Body of pancreas (tissue), 4 donors: ENCODE data around the gene HES7. TPM values are rescaled to one million over a fixed set of nuclear protein-coding genes. Genes with fewer than 3 reads are reported as not detected.

Experiments used
- ATAC-seq: fragments of 150-250 bp; one replicate; pipeline ENCODE4 v1.9.1; 2016
- DNase-seq, 4 donors: peaks; one replicate each; pipeline ENCODE4 v3.0.0-alpha.2; 2019
- H3K27ac ChIP-seq, 4 donors: fragments of 200-600 bp; sonication (generic); 1 replicate in 3 of 4; 2 replicates in 1 of 4; pipeline versions ENCODE4 v1.5.1 to v1.6.1; 2016 to 2019; ENCODE audit warnings: mild to moderate bottlenecking in 1 of 4, mixed read lengths in 1 of 4, moderate library complexity in 1 of 4
- H3K27me3 ChIP-seq, 2 donors: fragments of 200-600 bp; sonication (generic); one replicate each; pipeline ENCODE4 v1.6.0; 2016; ENCODE audit warnings: mild to moderate bottlenecking in 1 of 2
- H3K36me3 ChIP-seq, 2 donors: fragments of 200-600 bp; sonication (generic); replicated peaks in 1 of 2; 2 replicates each; pipeline ENCODE4 v1.5.1; 2016; ENCODE audit warnings: low read depth in 2 of 2; ENCODE audit not compliant: insufficient read depth in 1 of 2
- H3K4me1 ChIP-seq: fragments of 200-600 bp; sonication (generic); one replicate; pipeline ENCODE4 v1.6.0; 2016
- H3K4me3 ChIP-seq, 2 donors: fragments of 200-600 bp; sonication (generic); 1 replicate in 1 of 2; 2 replicates in 1 of 2; pipeline ENCODE4 v1.5.1; 2016 to 2019
- H3K9me3 ChIP-seq, 3 donors: fragments of 200-600 bp; sonication (generic); 1 replicate in 2 of 3; 2 replicates in 1 of 3; pipeline ENCODE4 v1.5.1; 2016
- CTCF ChIP-seq, 7 experiments: fragments of 450-650 bp in 4 of 7; fragments of 200-600 bp in 3 of 7; sonication (generic) in 3 of 7; IDR thresholded peaks; one replicate each; pipeline ENCODE4 v1.5.1; 2016 to 2019; ENCODE audit warnings: antibody characterized with exemption in 7 of 7
- POLR2A ChIP-seq, 3 donors: fragments of 450-650 bp; IDR thresholded peaks; one replicate each; pipeline ENCODE4 v1.6.1; 2016; ENCODE audit warnings: antibody characterized with exemption in 3 of 3, mild to moderate bottlenecking in 2 of 3
- WGBS, 2 donors: methylation state at CpG; one replicate each; pipeline ENCODE4 v1.1.5; 2017; 5-methylcytosine and 5-hydroxymethylcytosine counted together
- intact Hi-C: fragments of 100-400 bp; cut with DNase I; formaldehyde crosslinking; loops from one replicate; pipeline ENCODE4 v1.15.1; 2023
- total RNA-seq, 2 donors: library from RNA; depleted of rRNA; stranded (reverse); fragments of >200 nt; gene quantifications; one replicate each; pipeline ENCODE4 v1.1.0, GENCODE V29; 2016

HES7 gene
- total RNA-seq, 2 donors from 2014 or later: not detected

DNA sequence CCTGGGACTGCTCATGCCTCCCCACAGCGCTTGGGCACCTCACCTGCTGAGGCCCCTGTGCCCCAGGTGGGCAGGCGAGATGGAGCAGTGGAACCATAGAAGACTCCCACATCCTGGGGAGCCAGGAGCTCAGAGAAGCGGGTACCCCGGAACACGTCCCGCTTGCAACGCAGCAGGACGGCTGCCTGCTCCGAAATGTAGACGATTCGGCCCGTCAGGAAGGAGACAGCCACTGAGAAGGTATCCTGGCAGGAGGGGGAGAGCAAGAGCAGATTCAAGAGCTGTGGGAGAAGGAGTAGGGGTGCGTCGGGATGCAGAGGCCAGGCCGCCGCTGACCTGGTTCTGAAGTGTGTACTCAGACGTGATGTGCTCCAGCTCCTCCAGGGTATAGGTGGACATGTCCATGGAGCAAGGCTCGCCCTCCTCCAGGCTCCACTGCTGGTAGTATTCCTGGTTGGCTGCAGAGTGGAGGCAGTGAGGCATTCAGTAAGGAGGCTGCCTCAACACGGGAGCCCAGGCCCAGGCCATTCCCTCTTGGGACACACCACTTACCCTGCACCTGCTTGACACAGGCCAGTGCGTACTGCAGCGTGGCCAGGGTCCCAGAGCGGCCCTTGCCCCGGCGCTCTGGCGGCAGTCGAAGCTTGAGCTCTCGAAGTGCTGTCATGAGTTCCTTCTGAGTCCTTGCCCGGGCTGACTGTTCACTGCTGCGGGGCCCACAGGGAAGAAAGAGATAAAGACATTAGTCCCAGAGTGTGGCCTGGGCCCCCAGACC lies 25.7 kb upstream of the HES7 start:
- Histone ChIP-seq H3K27ac (peak overlapping the region in 3 of 4 donors; percentile 4 to 100 (median 99)), H3K4me1 (peaks cover 52% of the 10 kb centered on the region), H3K36me3 (peaks cover 51% of the 10 kb centered on the region in 2 donors), H3K4me3 (no peak overlapping the region), H3K9me3 (no peaks in the 10 kb centered on the region), H3K27me3 (no peaks in the 10 kb centered on the region)
- TF ChIP-seq CTCF (IDR thresholded peaks at IDR 0.05) (no peak), POLR2A (IDR thresholded peaks at IDR 0.05) (no peak)
- intact Hi-C loops: no loop called here
- WGBS, 2 donors: 87 to 94% methylated on average over 9 to 29 of the region's 29 CpGs
- DNase-seq (peak in 2 of 4 donors; percentile 19 to 21), ATAC-seq (no peak)

- DNase-seq (peak in 1 of 4 donors; percentile 13), ATAC-seq (no peak)
- WGBS, 2 donors: 83 to 89% methylated on average over 13 of the region's 13 CpGs
- intact Hi-C loops: no loop called here
- no peaks in the 10 kb centered on the region for H3K27me3 ChIP-seq
- H3K4me3 ChIP-seq: no peak overlapping the region
- H3K4me1 ChIP-seq: peaks cover 41% of the 10 kb centered on the region
- peak overlapping the region in 1 of 4 donors; percentile 22 for H3K27ac ChIP-seq
- peaks cover 60 to 61% of the 10 kb centered on the region in 2 donors for H3K36me3 ChIP-seq
- H3K9me3 ChIP-seq: no peaks in the 10 kb centered on the region
- no peak for TF ChIP-seq POLR2A (IDR thresholded peaks at IDR 0.05)
- TF ChIP-seq CTCF (IDR thresholded peaks at IDR 0.05): no peak
Observed at GRCh38 chr17:8148560-8148959, 24.7 kb upstream of the HES7 start.

GRCh38 chr17:8147805-8148404 lies 24.0 kb upstream of the HES7 start:
- peaks cover 65 to 68% of the 10 kb centered on the region in 2 donors for H3K36me3 ChIP-seq
- TF ChIP-seq CTCF (IDR thresholded peaks at IDR 0.05) (no peak), POLR2A (IDR thresholded peaks at IDR 0.05) (peak in 1 of 3 donors; percentile 1)
- no peaks in the 10 kb centered on the region for H3K9me3 ChIP-seq
- no peak for ATAC-seq
- 86 to 89% methylated on average over 11 to 13 of the region's 13 CpGs for WGBS, 2 donors
- no peaks in the 10 kb centered on the region for H3K27me3 ChIP-seq
- no peak for DNase-seq
- peak overlapping the region in 2 of 4 donors; percentile 22 to 39 for H3K27ac ChIP-seq
- intact Hi-C loops: no loop called here
- H3K4me3 ChIP-seq: no peak overlapping the region
- H3K4me1 ChIP-seq: peaks cover 35% of the 10 kb centered on the region

- Histone ChIP-seq H3K9me3 (no peaks in the 10 kb centered on the region), H3K27me3 (no peaks in the 10 kb centered on the region), H3K4me3 (no peak overlapping the region), H3K36me3 (peaks cover 72 to 74% of the 10 kb centered on the region in 2 donors), H3K27ac (peak overlapping the region in 3 of 4 donors; percentile 16 to 39 (median 22)), H3K4me1 (peaks cover 29% of the 10 kb centered on the region)
- ATAC-seq (no peak), DNase-seq (peak in 2 of 4 donors; percentile 24)
- WGBS, 2 donors: 88 to 91% methylated on average over 22 to 26 of the region's 26 CpGs
- intact Hi-C loops: no loop called here
- TF ChIP-seq POLR2A (IDR thresholded peaks at IDR 0.05): no peak
- TF ChIP-seq CTCF (IDR thresholded peaks at IDR 0.05): no peak
Observed at GRCh38 chr17:8147141-8147804, 23.4 kb upstream of the HES7 start.
